Measurements from ENCODE around the gene ACOX3. TPM values are rescaled to one million over a fixed set of nuclear protein-coding genes. Genes with fewer than 3 reads are reported as not detected.

Gene ACOX3
- total and polyA plus RNA-seq, 4 experiments from 2014 or later = 13.3 to 17.3 (median 16.4) TPM

DNA sequence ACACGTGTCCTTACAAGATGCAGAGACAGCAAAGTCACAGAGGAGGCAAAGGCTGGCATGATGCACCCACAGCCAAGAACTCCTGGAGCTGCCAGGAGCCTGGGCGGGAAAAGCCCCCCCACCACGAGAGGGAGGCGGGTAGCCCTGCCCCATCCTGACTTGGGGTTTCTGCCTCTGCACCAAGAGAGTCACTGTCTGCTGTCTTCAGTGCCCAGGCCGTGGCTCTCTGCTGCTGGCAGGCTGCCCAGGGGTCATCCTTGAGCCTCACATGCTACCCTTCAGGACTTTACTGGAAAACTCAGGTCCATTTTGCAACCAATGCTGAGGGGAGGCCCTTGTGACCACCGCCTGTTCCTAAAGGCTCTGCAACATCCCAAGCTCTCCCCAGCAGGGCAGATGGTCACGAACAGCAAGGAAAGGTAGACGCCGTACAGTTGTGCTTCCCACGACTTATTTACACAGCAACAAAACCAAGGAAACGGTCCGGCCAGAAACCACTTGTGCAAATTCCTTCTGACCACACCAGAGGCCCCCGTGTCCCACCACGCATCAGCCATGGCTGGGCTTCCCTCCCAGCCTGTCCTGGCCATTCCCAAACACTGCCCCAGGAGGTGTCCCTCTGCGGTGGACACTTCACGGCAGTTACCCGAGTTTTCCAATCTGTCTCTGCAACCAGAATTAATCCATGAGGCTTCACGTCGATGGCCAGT is 56.9 kb downstream of the ACOX3 start:
- Histone ChIP-seq H3K4me1 (ENCODE audit: insufficient read depth, low read length) (no peaks in the 10 kb centered on the region), H3K4me3 (ENCODE audit: low read length in 2 of 2) (no peak overlapping the region), H3K27ac (ENCODE audit: low read depth, low read length) (no peak overlapping the region), H3K27me3 (ENCODE audit: insufficient read depth, low read length) (no peaks in the 10 kb centered on the region), H3K36me3 (ENCODE audit: insufficient read depth, low read length) (no peaks in the 10 kb centered on the region), H3K9me3 (ENCODE audit: control insufficient read depth in 1 of 2, low read length in 2 of 2) (no peaks in the 10 kb centered on the region)
- H3K9me3 Mint-ChIP-seq = no peaks in the 10 kb centered on the region
- no peaks in the 10 kb centered on the region for H3K27me3 Mint-ChIP-seq
- H3K4me1 Mint-ChIP-seq = no peaks in the 10 kb centered on the region
- peaks cover 21 to 23% of the 10 kb centered on the region in 2 donors for H3K36me3 Mint-ChIP-seq
- intact Hi-C loops (cut with micrococcal nuclease) = no loop called here
- H3K27ac Mint-ChIP-seq = no peak overlapping the region
- H3K4me3 Mint-ChIP-seq = no peak overlapping the region
- ChIA-PET POLR2A (ENCODE audit: partially characterized antibody) (no interaction called here), CTCF (ENCODE audit: partially characterized antibody) (no interaction called here)
- no peak for DNase-seq

- CTCF ChIA-PET (ENCODE audit: partially characterized antibody) = no interaction called here
- Mint-ChIP-seq H3K27ac (no peak overlapping the region), H3K4me3 (no peak overlapping the region), H3K36me3 (peaks cover 19 to 21% of the 10 kb centered on the region in 2 donors), H3K9me3 (no peaks in the 10 kb centered on the region), H3K4me1 (no peaks in the 10 kb centered on the region), H3K27me3 (no peaks in the 10 kb centered on the region)
- no peak for DNase-seq
- no peaks in the 10 kb centered on the region for H3K4me1 ChIP-seq (ENCODE audit: insufficient read depth, low read length)
- no peaks in the 10 kb centered on the region for H3K36me3 ChIP-seq (ENCODE audit: insufficient read depth, low read length)
- no peak overlapping the region for H3K4me3 ChIP-seq (ENCODE audit: low read length in 2 of 2)
- no peak overlapping the region for H3K27ac ChIP-seq (ENCODE audit: low read depth, low read length)
- POLR2A ChIA-PET (ENCODE audit: partially characterized antibody) = no interaction called here
- intact Hi-C loops (cut with micrococcal nuclease) = no loop called here
- no peaks in the 10 kb centered on the region for H3K27me3 ChIP-seq (ENCODE audit: insufficient read depth, low read length)
- H3K9me3 ChIP-seq (ENCODE audit: control insufficient read depth in 1 of 2, low read length in 2 of 2) = no peaks in the 10 kb centered on the region
Observed at GRCh38 chr4:8383016-8383415, 57.5 kb downstream of the ACOX3 start.

DNA sequence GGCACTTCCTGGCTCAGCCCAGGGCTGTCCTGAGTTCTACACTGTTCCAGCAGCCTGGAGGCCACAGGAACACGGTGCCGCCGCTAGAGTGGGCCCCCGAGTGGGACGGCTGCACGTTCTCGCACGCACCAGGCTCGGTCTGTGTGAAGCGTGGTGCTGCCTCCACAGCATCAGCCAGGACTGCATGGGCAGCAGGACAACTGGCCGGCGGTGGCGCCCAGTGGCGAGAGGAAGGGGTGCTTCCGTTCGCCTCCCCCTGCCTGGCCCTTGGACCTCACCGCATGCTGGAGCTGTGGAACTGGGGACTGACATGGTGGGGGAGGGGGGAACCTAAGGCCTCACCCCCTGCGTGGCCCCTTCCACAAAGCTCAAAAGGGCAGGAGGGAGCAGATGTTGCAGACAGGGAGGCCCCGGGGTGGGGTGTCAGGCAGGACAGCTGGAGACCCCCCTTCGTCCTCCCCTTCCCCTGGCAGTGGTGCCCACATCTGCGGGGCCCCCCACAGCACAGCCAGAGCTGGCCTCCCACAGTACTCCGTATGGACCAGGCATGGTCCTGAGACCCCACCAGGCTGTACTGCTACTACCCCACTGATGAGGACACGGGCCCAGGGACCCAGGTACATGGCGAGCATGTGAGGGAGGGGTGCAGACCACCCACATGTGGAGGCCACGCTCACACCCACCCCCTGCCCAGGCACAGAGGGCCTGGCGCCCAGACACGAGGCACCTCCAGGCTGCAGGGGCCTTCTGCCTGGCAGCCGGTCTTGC is 58.5 kb downstream of the ACOX3 start:
- POLR2A ChIA-PET (ENCODE audit: partially characterized antibody) = no interaction called here
- Histone ChIP-seq H3K4me1 (ENCODE audit: insufficient read depth, low read length) (no peaks in the 10 kb centered on the region), H3K4me3 (ENCODE audit: low read length in 2 of 2) (no peak overlapping the region), H3K27ac (ENCODE audit: low read depth, low read length) (no peak overlapping the region), H3K9me3 (ENCODE audit: control insufficient read depth in 1 of 2, low read length in 2 of 2) (no peaks in the 10 kb centered on the region), H3K36me3 (ENCODE audit: insufficient read depth, low read length) (no peaks in the 10 kb centered on the region), H3K27me3 (ENCODE audit: insufficient read depth, low read length) (no peaks in the 10 kb centered on the region)
- CTCF ChIA-PET (ENCODE audit: partially characterized antibody) = no interaction called here
- intact Hi-C loops (cut with micrococcal nuclease) = no loop called here
- Mint-ChIP-seq H3K4me3 (no peak overlapping the region), H3K36me3 (peaks cover 13 to 16% of the 10 kb centered on the region in 2 donors), H3K27ac (no peak overlapping the region), H3K9me3 (no peaks in the 10 kb centered on the region), H3K27me3 (no peaks in the 10 kb centered on the region), H3K4me1 (no peaks in the 10 kb centered on the region)
- no peak for DNase-seq

DNA sequence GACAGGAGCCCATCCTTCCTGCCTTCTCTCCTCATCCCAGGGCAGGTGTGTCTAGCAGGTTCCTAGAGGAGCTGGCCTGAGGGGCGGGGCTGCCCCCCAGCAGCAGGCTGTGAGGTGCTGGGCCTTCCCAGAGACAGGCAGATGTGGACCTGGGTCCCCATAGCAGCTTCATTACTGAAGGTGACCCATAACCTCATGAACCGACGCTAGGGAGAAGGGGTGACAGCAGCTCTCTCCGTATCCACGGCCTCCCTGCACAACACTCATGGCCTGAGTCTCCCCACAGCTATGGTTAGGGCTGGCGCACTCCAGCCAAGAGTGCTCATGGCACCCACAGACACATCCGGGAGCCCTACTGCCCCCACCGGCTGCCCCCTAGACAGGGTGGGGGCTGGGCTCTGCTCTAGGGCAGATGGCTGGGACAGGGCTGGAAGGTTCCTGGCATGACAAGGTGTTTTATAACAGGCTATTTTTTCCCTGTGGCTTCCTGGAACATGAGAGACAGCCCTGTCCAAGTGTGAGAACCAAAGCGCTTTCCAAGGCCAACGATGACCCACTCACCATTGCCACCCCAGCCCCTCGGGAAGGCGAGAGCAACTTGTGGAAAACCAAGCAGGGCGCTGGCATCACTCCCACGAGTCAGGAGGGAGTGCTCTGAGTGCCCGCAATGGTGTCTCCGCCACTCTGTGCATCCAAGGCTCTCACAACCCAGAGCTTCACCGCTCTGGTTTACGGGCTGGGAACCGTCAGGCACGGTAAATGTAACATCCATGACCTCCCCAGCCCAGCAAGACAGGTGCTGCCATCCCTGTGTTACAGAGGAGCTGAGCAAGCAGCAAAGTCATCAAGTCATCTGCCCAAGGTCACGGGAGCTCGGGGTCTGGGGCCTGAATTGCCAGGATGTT is 59.8 kb downstream of the ACOX3 start:
- Histone ChIP-seq H3K36me3 (ENCODE audit: insufficient read depth, low read length) (no peaks in the 10 kb centered on the region), H3K27me3 (ENCODE audit: insufficient read depth, low read length) (no peaks in the 10 kb centered on the region), H3K9me3 (ENCODE audit: control insufficient read depth in 1 of 2, low read length in 2 of 2) (no peaks in the 10 kb centered on the region), H3K4me3 (ENCODE audit: low read length in 2 of 2) (no peak overlapping the region), H3K27ac (ENCODE audit: low read depth, low read length) (no peak overlapping the region), H3K4me1 (ENCODE audit: insufficient read depth, low read length) (no peaks in the 10 kb centered on the region)
- H3K27me3 Mint-ChIP-seq = no peaks in the 10 kb centered on the region
- H3K36me3 Mint-ChIP-seq = peaks cover 8 to 15% of the 10 kb centered on the region in 2 donors
- ChIA-PET CTCF (ENCODE audit: partially characterized antibody) (no interaction called here), POLR2A (ENCODE audit: partially characterized antibody) (no interaction called here)
- no peaks in the 10 kb centered on the region for H3K9me3 Mint-ChIP-seq
- DNase-seq = no peak
- no peak overlapping the region for H3K27ac Mint-ChIP-seq
- no peaks in the 10 kb centered on the region for H3K4me1 Mint-ChIP-seq
- H3K4me3 Mint-ChIP-seq = no peak overlapping the region
- intact Hi-C loops (cut with micrococcal nuclease) = no loop called here

DNA sequence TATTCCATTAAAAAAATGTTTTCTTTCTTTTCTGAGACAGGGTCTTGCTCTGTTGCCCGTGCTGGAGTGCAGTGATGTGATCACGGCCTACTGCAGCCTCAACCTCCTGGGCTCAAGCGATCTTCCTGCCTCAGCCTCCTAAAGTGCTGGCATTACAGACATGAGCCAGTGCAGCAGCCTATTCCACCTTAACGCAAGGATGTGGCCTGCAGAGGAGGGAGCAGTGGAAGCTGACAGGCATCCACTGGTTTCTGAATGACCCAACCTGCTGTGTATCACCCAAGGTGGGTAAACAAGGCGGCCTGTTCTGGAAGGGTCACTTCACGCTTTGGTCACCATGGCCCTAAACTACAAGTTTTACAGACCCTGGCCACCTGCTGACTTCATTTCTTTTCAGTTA is 60.8 kb downstream of the ACOX3 start:
- Mint-ChIP-seq H3K9me3 (no peaks in the 10 kb centered on the region), H3K4me1 (no peaks in the 10 kb centered on the region), H3K4me3 (no peak overlapping the region), H3K27me3 (no peaks in the 10 kb centered on the region), H3K27ac (no peak overlapping the region), H3K36me3 (peaks cover 7 to 8% of the 10 kb centered on the region in 2 donors)
- Histone ChIP-seq H3K36me3 (ENCODE audit: insufficient read depth, low read length) (no peaks in the 10 kb centered on the region), H3K27ac (ENCODE audit: low read depth, low read length) (no peak overlapping the region), H3K4me1 (ENCODE audit: insufficient read depth, low read length) (no peaks in the 10 kb centered on the region), H3K9me3 (ENCODE audit: control insufficient read depth in 1 of 2, low read length in 2 of 2) (no peaks in the 10 kb centered on the region), H3K27me3 (ENCODE audit: insufficient read depth, low read length) (no peaks in the 10 kb centered on the region), H3K4me3 (ENCODE audit: low read length in 2 of 2) (no peak overlapping the region)
- ChIA-PET CTCF (ENCODE audit: partially characterized antibody) (no interaction called here), POLR2A (ENCODE audit: partially characterized antibody) (no interaction called here)
- intact Hi-C loops (cut with micrococcal nuclease) = no loop called here
- DNase-seq = no peak

GRCh38 chr4:8379281-8379680 is 61.2 kb downstream of the ACOX3 start:
- ChIA-PET CTCF (ENCODE audit: partially characterized antibody) (no interaction called here), POLR2A (ENCODE audit: partially characterized antibody) (no interaction called here)
- Histone ChIP-seq H3K27ac (ENCODE audit: low read depth, low read length) (no peak overlapping the region), H3K9me3 (ENCODE audit: control insufficient read depth in 1 of 2, low read length in 2 of 2) (no peaks in the 10 kb centered on the region), H3K27me3 (ENCODE audit: insufficient read depth, low read length) (no peaks in the 10 kb centered on the region), H3K4me1 (ENCODE audit: insufficient read depth, low read length) (no peaks in the 10 kb centered on the region), H3K36me3 (ENCODE audit: insufficient read depth, low read length) (no peaks in the 10 kb centered on the region), H3K4me3 (ENCODE audit: low read length in 2 of 2) (no peak overlapping the region)
- H3K27me3 Mint-ChIP-seq = no peaks in the 10 kb centered on the region
- H3K4me3 Mint-ChIP-seq = no peak overlapping the region
- H3K4me1 Mint-ChIP-seq = no peaks in the 10 kb centered on the region
- no peak overlapping the region for H3K27ac Mint-ChIP-seq
- intact Hi-C loops (cut with micrococcal nuclease) = no loop called here
- no peak for DNase-seq
- H3K9me3 Mint-ChIP-seq = no peaks in the 10 kb centered on the region
- H3K36me3 Mint-ChIP-seq = peaks cover 6 to 7% of the 10 kb centered on the region in 2 donors

- H3K4me3 Mint-ChIP-seq = no peak overlapping the region
- no peak for DNase-seq
- no peaks in the 10 kb centered on the region for H3K9me3 Mint-ChIP-seq
- Histone ChIP-seq H3K4me1 (ENCODE audit: insufficient read depth, low read length) (no peaks in the 10 kb centered on the region), H3K9me3 (ENCODE audit: control insufficient read depth in 1 of 2, low read length in 2 of 2) (no peaks in the 10 kb centered on the region), H3K36me3 (ENCODE audit: insufficient read depth, low read length) (no peaks in the 10 kb centered on the region), H3K27me3 (ENCODE audit: insufficient read depth, low read length) (no peaks in the 10 kb centered on the region), H3K4me3 (ENCODE audit: low read length in 2 of 2) (no peak overlapping the region), H3K27ac (ENCODE audit: low read depth, low read length) (no peak overlapping the region)
- no peaks in the 10 kb centered on the region for H3K27me3 Mint-ChIP-seq
- intact Hi-C loops (cut with micrococcal nuclease) = no loop called here
- H3K27ac Mint-ChIP-seq = no peak overlapping the region
- ChIA-PET POLR2A (ENCODE audit: partially characterized antibody) (no interaction called here), CTCF (ENCODE audit: partially characterized antibody) (no interaction called here)
- H3K4me1 Mint-ChIP-seq = no peaks in the 10 kb centered on the region
- peaks cover 3 to 6% of the 10 kb centered on the region in 2 donors for H3K36me3 Mint-ChIP-seq
Observed at GRCh38 chr4:8378776-8379175, 61.7 kb downstream of the ACOX3 start.

All from CD4-positive, alpha-beta memory T cell (primary cell).